CD4-positive, alpha-beta T cell treated with Interleukin-2 at 100 ng/mL for 4 hours (primary cell): ENCODE data around the gene GCSAM.
A peak's percentile ranks its signal among the peaks of the same experiment; 100 is the strongest.

Experiments used
- DNase-seq: peaks from one replicate; pipeline ENCODE4 v3.0.0-alpha.2; 2020; ENCODE audit warnings: low spot score

The GCSAM gene

DNA sequence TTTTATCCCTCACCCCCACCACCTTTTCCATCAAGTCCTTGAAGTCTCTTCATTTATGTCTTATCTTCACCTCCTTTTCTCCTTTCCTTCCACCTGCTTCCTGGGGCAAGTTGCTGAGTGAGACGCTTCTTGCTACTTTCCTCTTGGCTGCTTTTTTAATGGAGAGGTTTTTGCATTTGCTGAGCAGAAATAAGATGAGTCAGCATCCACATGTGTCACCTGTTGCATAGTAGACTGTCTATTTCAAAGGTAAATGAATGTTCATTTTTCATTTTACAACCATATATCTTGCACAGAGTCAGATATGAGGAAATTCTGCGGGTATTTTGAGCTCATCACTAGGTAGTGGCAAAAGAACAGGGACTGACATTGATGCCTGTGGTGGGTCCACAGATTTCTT lies 28.3 kb downstream of the GCSAM start:
- DNase-seq, result no peak

- DNase-seq, result no peak
Measured at GRCh38 chr3:112101916-112102315, 31.1 kb downstream of the GCSAM start.

- DNase-seq, result peak; percentile 19
Measured at GRCh38 chr3:112097378-112097777, 35.7 kb downstream of the GCSAM start.

DNA sequence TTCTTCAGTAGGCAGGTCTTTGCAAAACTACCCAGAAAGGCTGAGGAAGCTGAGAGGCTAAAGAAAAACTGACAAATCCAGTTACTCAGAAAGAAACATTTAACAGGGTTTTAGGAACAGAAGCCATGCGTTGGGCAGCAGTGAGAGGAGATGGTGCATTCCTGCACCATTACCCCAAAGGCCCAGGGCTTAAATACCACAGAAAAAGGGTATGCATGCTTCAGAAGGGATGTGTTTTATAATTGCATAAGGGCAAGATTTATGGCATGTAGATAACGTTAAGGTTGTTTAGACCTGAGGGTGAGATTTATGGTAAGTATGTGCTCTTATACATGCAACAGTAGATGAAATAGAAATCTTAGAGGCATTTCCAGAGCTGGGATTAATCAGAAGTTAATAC lies 36.9 kb downstream of the GCSAM start:
- no peak for DNase-seq

DNA sequence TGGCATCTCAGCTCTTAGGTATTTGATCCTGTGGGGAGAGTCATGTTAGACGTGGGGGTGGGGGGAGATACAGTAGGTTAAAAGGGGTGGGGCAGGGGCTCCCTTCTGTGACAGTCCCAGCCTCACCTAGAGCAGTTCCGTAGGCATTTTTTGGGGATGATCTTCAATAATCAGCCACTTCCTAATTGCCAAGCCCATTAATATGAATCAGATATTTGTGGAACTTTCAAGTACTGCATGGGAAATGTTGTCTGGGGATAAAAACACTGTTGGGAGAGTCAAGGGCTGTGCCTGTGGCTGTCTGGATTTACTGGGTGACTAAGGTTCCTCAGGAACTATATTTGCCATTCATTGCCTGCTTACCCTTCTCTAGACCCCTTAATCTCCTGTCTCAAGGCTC lies 37.3 kb downstream of the GCSAM start:
- DNase-seq, result no peak

DNA sequence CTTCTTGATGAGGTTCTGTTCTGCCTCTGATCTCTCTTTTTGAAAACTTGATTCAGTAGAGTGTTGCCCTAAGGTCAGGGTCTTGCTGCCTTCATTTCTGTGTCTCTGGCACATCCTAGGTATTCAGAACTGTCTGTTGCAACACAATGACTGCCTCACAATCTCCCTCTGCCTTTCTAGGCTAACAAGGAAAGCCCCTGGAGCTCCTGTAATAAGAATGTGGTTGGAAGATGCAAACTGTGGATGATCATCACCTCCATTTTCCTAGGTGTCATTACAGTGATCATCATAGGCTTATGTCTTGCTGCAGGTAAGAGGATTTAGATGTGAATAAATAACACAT lies 39.9 kb downstream of the GCSAM start:
- no peak for DNase-seq

GRCh38 chr3:112092496-112093179 lies 40.4 kb downstream of the GCSAM start:
- DNase-seq, result no peak

DNA sequence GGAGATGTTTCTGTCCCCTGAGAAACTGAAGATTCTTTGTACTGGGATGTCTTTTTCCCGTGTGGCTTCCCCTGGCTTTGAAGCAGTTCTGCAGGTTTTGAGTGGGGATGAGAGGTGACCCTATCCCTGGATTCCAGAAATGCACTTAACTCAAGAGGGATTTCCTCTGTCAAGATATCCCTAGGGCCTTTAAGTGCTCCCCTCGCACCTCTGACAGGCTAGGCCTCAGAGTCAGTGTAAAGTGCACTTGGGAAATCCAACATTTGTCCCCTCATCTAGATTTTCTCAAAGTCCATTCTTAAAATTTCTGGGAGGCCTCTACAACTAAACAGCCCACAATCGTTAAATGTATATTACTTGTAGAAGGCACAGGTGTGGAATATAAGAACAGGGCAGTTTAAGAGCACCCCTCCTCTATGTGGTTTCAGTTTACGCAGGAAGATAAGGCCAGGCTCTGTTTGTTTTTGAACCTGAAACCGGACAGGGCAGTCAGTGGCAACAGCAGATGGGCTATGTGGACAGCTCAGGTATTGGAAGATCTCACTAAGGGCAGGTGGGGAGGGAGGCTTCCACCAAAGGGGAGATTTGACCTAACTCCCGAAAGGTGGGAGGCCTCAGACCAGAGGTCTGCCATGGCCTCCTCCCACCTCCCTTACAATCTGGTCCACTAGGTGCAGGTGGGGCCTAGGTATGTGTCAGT lies 42.0 kb downstream of the GCSAM start:
- DNase-seq, result no peak

DNA sequence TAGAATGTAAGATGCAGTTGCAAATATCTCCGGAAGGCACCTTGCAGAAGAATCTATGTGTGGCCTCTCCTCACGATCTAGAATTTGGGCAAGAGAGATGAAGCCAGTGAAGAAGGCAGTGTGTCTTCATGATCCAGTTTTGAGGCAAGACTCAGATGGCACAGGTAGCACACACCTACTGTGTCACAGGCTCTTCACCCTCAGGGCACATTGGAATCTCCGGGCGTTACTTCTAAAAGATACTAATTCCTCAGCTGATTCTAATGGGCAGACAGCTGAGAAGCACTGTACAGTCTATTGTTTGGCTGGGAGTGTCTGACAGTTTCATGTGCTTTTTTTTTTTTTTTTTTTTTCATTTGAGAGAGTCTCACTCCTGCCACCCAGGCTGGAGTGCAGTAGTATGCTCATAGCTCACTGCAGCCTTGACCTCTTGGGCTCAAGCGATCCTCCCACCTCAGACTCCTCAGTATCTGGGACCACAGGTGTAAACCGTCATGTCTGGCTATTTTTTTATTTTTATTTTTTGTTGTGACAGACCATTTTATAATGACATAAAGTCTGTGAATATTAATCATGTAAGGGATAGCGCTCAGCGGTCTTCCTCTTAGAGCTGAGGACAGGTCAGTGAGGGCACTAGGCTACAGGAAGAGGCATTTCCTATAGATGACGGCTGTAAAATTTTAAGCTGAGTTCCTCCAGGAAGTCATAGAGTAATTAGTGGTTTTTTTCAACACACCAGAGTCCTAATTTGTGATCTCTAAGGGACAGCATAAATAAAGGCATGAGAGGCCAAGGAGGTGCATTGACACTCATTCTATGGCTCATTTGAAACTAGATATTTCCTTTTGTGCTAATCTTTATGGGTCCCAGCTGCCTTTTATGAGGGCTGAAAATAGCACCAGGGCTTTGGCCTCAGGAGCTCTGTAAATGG lies 42.8 kb downstream of the GCSAM start:
- DNase-seq, result no peak

- no peak for DNase-seq
Measured at GRCh38 chr3:112088944-112089343, 44.1 kb downstream of the GCSAM start.

GRCh38 chr3:112087746-112088145 lies 45.3 kb downstream of the GCSAM start:
- DNase-seq, result no peak

DNA sequence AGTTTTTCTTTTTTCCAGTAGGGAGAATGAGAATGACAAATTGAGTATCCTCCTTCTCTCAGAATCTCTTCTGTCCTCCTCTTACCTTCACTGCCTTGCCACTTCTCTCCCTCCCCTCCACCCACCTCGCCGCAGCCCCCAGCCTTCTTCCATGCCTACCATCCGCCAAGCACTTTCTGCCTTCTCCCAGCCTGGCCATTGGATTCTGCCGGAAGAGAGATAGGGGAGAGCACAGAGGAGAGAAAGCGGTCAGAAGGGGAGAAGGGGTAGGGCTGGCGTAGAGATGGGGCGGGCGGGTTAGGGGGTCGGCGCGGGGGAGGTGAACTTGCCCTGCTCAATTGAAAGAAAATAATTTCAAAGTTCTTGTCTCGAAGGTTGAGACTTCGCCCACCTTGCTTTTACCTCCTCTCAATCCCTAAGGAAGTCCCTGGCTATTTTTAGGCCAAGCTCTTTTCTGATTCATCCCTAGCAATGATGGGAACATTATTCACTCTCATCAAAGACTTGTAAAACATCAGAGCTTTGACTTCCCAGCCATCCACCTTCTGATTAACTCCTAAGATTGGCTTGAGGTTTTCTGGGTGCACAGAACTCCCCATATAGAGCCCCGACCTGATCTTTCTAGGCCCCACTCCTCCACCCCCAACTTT lies 46.0 kb downstream of the GCSAM start:
- DNase-seq, result no peak

GRCh38 chr3:112086076-112086854 lies 46.8 kb downstream of the GCSAM start, which contains the start of gene C3orf52:
C3orf52 (plus strand) TSS chr3:112086389; CDS start chr3:112086408, 19 bp downstream.
- DNase-seq, result peak; percentile 44

DNA sequence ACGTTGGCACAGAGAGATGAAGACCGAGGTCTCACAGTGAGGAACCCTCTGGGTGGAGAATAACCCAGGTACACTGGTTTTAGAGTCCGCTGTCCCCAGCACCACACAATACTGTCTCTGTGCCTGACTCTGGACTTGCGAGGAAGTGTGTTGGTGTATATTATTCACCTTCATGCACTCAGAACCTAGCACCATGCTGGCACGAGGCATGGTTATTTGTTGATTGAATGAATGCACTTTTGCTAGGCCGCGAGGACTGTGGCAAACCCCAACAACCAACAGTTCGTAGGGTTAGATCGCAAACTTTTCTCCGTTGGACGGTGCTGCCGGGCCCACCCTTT lies 47.3 kb downstream of the GCSAM start:
- DNase-seq, result no peak

DNA sequence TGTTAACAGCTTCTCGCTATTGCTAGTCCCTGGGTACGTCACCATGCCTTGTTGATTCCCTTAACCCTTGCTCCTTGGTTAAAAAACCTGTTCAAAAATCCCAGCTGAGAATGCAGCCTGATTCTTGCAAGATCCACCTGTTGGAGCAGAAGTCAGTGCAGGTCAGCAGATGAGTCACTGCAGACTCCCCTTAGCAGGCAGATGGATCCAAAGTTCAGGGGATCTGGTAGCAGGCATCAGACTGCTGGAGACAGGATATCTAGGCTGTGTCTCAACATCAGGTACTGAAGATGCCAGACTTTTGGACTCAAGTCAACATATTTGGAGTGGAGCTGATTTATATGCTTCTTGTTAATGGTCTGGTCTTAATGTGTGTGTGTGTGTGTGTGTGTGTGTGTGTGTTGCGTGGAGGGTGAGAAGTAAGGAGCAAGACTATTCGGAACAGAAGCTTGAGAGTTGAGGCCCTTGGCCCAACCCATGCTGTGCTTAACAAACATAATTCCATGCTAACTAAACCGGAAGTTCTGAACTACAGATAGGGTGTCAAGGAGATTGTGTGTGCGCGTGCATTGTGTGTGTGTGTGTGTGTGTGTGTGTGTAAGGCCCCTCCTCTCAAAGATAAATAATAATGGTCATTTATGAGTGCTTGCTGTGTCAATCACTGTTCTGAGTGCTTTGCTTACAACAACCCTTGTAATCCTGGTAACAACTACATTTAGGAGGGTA lies 47.9 kb downstream of the GCSAM start:
- no peak for DNase-seq

DNA sequence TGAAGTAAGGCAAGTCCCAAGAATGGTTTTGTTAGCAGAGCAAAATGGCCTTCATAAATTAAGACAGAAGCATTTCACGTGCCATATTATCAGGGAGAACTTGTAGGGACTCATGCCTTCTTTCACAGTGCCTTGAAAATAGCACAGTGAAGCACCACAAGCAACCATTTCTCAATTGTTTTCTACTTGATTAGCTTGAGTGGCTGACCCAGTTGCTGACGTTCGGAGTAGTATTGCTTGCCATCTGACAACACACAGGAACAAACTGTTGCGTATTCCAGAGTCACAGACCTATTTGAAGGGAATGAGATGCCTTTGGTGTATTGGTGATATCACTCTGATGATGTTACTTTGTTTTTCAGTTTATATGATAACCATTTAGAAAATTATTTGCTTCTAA lies 49.8 kb downstream of the GCSAM start:
- no peak for DNase-seq

GRCh38 chr3:112078125-112079083 lies 54.6 kb downstream of the GCSAM start:
- no peak for DNase-seq

DNA sequence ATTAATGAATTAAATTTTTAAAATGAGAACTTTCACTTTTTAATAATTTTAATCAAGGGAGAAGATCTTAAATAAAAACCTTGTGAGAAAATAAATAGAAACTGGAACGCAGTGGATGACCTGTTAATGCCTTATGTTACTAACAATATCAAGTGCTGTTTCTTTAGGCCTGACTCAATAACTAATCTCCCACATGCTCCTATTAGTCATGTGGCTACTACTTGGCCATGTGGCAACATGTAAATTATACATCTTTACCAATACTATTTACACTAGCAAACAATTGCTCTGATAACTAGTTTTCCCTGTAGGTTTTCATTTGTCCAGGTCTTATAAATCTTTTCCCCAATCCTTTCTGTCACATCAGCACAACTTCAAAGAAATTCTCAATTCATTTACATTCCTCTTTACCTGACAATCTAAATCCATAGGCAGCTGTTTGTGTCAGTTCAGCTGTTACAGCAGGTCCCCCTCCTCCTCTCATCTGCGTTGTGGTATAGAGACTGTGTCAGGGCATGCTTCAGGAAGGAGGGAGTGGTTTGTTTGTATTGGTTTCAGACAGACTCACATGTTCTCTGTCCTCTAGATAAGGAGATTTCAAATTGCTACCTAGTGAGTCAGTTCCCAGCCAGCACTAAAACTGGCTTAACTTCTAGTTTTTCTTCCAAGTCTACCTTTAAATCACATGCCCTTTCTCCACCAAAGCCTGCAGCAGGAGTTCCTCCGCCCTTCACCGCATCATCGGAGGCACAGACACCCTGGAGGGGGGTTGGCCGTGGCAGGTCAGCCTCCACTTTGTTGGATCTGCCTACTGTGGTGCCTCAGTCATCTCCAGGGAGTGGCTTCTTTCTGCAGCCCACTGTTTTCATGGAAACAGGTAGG lies 58.2 kb downstream of the GCSAM start:
- DNase-seq, result peak; percentile 69

GRCh38 chr3:112074006-112074405 lies 59.0 kb downstream of the GCSAM start:
- no peak for DNase-seq
